Spleen (tissue), 7 donors: Measurements from ENCODE around the gene KIF3A.

Experiments
- POLR2A ChIP-seq, 3 donors: fragments of 450-650 bp; IDR thresholded peaks; one replicate each; pipeline ENCODE4 v1.5.1; 2017; ENCODE audit warnings: antibody characterized with exemption in 3 of 3, mild to moderate bottlenecking in 1 of 3
- POLR2AphosphoS5 ChIP-seq, 3 donors: sonication (generic); formaldehyde crosslinking; IDR thresholded peaks; one replicate each; pipeline ENCODE4 v1.5.1; 2017; ENCODE audit warnings: antibody characterized with exemption in 3 of 3
- TF ChIP-seq, protein P1 (sequence below), 11 experiments: fragments of 200-600 bp in 7 of 11; fragments of 450-650 bp in 4 of 11; sonication (generic) in 4 of 11; IDR thresholded peaks in 8 of 11; conservative IDR thresholded peaks in 3 of 11; 1 replicate in 7 of 11; 2 replicates in 4 of 11; pipeline versions ENCODE4 v1.4.0 to v1.8.0; 2016 to 2021; ENCODE audit warnings: antibody characterized with exemption in 11 of 11, inconsistent platforms in 4 of 11, mild to moderate bottlenecking in 1 of 11
- donor health status: DM: no; HTN: no; CAD: no; lungs with moderate emphysema.
- donor health status: DM: no; HTN: no; CAD: no.
- donor health status: DM: no; HTN: no; CAD: no.

GRCh38 chr5:132764051-132764450, 26.7 kb upstream of the KIF3A start:
- no peak for TF ChIP-seq POLR2A (IDR thresholded peaks at IDR 0.05)
- TF ChIP-seq POLR2AphosphoS5 (IDR thresholded peaks at IDR 0.05) = no peak
- TF ChIP-seq, protein P1, sequence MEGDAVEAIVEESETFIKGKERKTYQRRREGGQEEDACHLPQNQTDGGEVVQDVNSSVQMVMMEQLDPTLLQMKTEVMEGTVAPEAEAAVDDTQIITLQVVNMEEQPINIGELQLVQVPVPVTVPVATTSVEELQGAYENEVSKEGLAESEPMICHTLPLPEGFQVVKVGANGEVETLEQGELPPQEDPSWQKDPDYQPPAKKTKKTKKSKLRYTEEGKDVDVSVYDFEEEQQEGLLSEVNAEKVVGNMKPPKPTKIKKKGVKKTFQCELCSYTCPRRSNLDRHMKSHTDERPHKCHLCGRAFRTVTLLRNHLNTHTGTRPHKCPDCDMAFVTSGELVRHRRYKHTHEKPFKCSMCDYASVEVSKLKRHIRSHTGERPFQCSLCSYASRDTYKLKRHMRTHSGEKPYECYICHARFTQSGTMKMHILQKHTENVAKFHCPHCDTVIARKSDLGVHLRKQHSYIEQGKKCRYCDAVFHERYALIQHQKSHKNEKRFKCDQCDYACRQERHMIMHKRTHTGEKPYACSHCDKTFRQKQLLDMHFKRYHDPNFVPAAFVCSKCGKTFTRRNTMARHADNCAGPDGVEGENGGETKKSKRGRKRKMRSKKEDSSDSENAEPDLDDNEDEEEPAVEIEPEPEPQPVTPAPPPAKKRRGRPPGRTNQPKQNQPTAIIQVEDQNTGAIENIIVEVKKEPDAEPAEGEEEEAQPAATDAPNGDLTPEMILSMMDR (IDR thresholded peaks at IDR 0.05 in 8 of 11, conservative IDR thresholded peaks at IDR 0.05 in 3 of 11) = no peak
